ENCODE results near the gene OR6C2.
"Not testable (repeated sequence)": the region's sequence is repeated elsewhere in the genome, so short reads cannot be mapped to it uniquely, and the experiment has no call there.

Gene OR6C2

GRCh38 chr12:55472264-55472663 lies 28.4 kb downstream of the OR6C2 start:
- DNase-seq (ENCODE audit: low spot score) = no peak

GRCh38 chr12:55479136-55479535 lies 35.3 kb downstream of the OR6C2 start:
- not testable (repeated sequence) for DNase-seq (ENCODE audit: low spot score)

DNA sequence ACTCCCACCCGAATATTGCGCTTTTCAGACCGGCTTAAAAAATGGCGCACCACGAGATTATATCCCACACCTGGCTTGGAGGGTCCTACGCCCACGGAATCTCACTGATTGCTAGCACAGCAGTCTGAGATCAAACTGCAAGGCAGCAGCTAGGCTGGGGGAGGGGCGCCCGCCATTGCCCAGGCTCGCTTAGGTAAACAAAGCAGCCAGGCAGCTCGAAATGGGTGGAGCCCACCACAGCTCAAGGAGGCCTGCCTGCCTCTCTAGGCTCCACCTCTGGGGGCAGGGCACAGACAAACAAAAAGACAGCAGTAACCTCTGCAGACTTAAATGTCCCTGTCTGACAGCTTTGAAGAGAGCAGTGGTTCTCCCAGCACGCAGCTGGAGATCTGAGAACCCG lies 40.4 kb downstream of the OR6C2 start:
- DNase-seq (ENCODE audit: low spot score) = not testable (repeated sequence)

DNA sequence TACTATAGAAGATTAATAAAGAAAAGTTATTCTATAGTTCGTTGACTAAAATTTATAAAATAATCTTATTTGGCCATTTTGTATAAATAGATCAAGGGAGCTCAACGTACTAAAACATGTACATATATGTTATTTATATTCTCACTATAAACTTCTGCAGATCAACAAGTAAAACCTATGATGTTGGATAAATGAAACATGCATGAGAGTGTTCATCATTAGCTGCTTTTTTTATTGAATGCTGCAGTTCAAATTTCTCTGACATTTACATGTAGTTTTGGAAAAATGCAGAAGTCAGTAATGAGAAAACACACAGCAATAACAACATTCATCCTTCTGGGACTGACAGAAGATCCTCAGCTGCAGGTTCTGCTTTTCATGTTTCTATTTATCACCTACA lies 48.2 kb downstream of the OR6C2 start, which contains the start of gene OR6C68:
Gene OR6C68 (plus strand): TSS at position 301 of the 400 bp plus-strand sequence. CDS start 0 bp downstream, at position 301.
- DNase-seq (ENCODE audit: low spot score) = no peak

GRCh38 chr12:55495490-55495889 lies 51.6 kb downstream of the OR6C2 start:
- DNase-seq (ENCODE audit: low spot score) = no peak

GRCh38 chr12:55499231-55499630 lies 55.4 kb downstream of the OR6C2 start:
- no peak for DNase-seq (ENCODE audit: low spot score)

DNA sequence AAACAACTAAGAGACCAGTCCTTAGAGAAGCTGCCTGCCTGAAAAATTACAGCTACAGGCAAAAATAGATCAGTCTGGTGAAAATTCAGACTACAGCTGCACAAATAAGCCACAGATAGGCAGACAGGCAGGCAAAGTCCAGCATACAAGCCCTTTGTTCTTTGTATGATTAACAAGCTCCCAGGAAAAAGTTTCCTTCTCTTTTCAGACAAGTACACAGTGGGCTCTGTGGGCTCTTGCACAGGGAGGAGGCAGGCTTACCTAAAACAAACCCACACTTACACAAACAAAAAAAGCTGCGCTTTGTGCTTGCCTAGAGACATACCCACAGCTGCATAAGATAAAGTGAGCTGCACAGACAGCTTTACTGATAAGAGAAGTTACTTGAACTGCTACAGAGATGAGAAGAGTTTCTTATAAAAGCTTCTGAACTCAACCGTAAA lies 56.0 kb downstream of the OR6C2 start:
- peak; percentile 31 for DNase-seq (ENCODE audit: low spot score)

DNA sequence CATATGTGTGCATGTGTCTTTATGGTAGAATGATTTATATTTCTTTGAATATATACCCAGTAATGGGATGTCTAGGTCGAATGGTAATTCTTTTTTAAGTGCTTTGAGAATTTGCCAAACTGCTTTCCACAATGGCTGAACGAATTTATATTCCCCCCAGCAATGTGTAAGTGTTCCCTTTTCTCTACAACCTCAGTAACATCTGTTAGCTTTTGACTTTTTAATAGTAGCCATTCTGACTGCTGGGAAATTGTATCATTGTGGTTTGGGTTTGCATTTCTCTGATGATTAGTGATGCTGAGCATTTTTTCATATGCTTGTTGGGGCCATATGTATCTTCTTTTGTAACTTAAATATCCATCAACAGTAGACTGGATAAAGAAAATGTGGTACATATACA lies 57.7 kb downstream of the OR6C2 start:
- DNase-seq (ENCODE audit: low spot score) = no peak
